ENCODE results near the gene PITPNC1. TPM values are rescaled to one million over a fixed set of nuclear protein-coding genes. Genes with fewer than 3 reads are reported as not detected.

The PITPNC1 gene
- total RNA-seq, 1 experiment from 2014 or later = 37.5 TPM

DNA sequence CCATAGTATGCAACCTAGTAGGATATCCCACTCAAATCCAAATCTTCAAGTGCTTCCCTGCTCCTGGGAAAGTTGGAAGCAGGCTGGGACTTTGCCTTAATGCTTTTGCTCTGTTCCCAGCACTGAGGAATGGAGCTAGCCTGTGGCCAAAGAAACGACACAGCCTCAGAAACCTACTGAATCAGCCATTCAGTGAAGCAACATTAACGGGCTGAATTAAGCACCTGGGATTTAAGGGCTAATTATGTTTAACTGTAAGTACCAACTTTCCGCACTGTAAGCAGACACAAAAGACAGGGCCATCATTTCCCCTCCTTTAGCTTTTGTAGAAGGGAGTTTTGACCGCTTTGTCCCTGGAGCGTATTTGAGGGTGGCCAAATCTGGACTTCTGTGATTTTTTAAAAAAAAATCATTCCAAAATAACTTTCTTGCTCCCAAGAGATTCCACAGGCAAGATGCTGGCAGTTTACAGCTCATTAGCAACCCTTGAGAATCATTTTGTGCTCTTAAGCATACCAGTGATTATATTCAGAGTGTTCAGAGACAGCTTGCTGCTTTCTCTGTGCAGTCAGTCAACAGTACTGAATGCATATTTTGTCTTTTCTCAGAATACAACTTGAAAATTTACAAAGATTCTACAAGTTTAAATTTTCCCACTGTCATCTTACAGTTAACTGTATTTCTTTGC, 323.1 kb downstream of the PITPNC1 start:
- Histone ChIP-seq H3K14ac (ENCODE audit: insufficient read depth, low read length) (no peak overlapping the region), H2AK5ac (ENCODE audit: insufficient read length, low read length) (no peak overlapping the region), H3K23ac (ENCODE audit: insufficient read length, low read depth, low read length) (no peak overlapping the region), H2BK5ac (ENCODE audit: insufficient read length, low read length) (no peak overlapping the region), H3K79me1 (ENCODE audit: insufficient read depth, low read depth, low read length, poor library complexity, severe bottlenecking) (no peaks in the 10 kb centered on the region), H3K4me2 (ENCODE audit: insufficient read depth, insufficient read length, low read length) (no peak overlapping the region), H2BK12ac (ENCODE audit: insufficient read length, low read depth, low read length) (no peak overlapping the region), H4K8ac (replicated peaks; ENCODE audit: insufficient read length, low read depth, low read length) (no peak overlapping the region), H3K27ac (ENCODE audit: insufficient read length, low read depth, low read length) (no peak overlapping the region), H2BK120ac (ENCODE audit: low read depth, low read length, poor library complexity, severe bottlenecking) (no peak overlapping the region), H3K4me1 (ENCODE audit: insufficient read depth, low read length) (0 out of 2 replicates have a peak, but pooled peaks cover 2% of the 10 kb centered on the region), H3T11ph (ENCODE audit: low read length) (no peak overlapping the region), H2AFZ (ENCODE audit: low read length) (no peak overlapping the region), H3K18ac (ENCODE audit: insufficient read length, low read depth, low read length) (no peak overlapping the region), H4K5ac (ENCODE audit: insufficient read length, low read depth, low read length) (no peak overlapping the region), H3K9ac (ENCODE audit: extremely low read depth, insufficient read length, low read length) (no peak overlapping the region), H4K20me1 (ENCODE audit: control insufficient read depth, insufficient read depth, insufficient read length) (no peaks in the 10 kb centered on the region), H3K79me2 (ENCODE audit: insufficient read depth, low read length) (no peaks in the 10 kb centered on the region), H3K56ac (ENCODE audit: insufficient read length, low read depth, low read length) (no peak overlapping the region), H2BK15ac (ENCODE audit: low read depth, low read length) (no peak overlapping the region), H3K27me3 (ENCODE audit: insufficient read depth, low read length) (no peaks in the 10 kb centered on the region), H2BK20ac (ENCODE audit: low read depth, low read length, poor library complexity, severe bottlenecking) (no peak overlapping the region), H3K4ac (ENCODE audit: low read depth, low read length) (no peak overlapping the region), H3K23me2 (ENCODE audit: insufficient read length, low read depth, low read length, poor library complexity, severe bottlenecking) (no peaks in the 10 kb centered on the region), H3K9me3 (ENCODE audit: control insufficient read depth, low read depth, low read length) (no peaks in the 10 kb centered on the region), H4K91ac (ENCODE audit: insufficient read length, low read depth, low read length) (no peak overlapping the region)
- no CpG with 5 or more reads among the region's 5 CpGs for WGBS (ENCODE audit: extremely low coverage, insufficient read length, low lambda C conversion rate)
- H3K4me3 Mint-ChIP-seq = no peak overlapping the region
- H3K27ac Mint-ChIP-seq = peak overlapping the region in 2 of 3 experiments; percentile 20 to 81; a peak in 3 of 7 replicates
- peaks cover 13 to 15% of the 10 kb centered on the region in 2 experiments for H3K4me1 Mint-ChIP-seq
- no peaks in the 10 kb centered on the region for H3K36me3 Mint-ChIP-seq (ENCODE audit: insufficient read depth in 1 of 3, low read depth in 3 of 3)
- TF ChIP-seq, protein P1, sequence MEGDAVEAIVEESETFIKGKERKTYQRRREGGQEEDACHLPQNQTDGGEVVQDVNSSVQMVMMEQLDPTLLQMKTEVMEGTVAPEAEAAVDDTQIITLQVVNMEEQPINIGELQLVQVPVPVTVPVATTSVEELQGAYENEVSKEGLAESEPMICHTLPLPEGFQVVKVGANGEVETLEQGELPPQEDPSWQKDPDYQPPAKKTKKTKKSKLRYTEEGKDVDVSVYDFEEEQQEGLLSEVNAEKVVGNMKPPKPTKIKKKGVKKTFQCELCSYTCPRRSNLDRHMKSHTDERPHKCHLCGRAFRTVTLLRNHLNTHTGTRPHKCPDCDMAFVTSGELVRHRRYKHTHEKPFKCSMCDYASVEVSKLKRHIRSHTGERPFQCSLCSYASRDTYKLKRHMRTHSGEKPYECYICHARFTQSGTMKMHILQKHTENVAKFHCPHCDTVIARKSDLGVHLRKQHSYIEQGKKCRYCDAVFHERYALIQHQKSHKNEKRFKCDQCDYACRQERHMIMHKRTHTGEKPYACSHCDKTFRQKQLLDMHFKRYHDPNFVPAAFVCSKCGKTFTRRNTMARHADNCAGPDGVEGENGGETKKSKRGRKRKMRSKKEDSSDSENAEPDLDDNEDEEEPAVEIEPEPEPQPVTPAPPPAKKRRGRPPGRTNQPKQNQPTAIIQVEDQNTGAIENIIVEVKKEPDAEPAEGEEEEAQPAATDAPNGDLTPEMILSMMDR (conservative IDR thresholded peaks at IDR 0.05) = no peak
- no peaks in the 10 kb centered on the region for H3K27me3 Mint-ChIP-seq (ENCODE audit: low read depth)
- H3K9me3 Mint-ChIP-seq = no peaks in the 10 kb centered on the region
- no peak for DNase-seq

Data from H9 (cell line).